Measurements from ENCODE around the gene HMGN4.

The HMGN4 gene

GRCh38 chr6:26537846-26538571 lies at the start of gene HMGN4:
HMGN4 (plus strand) TSS chr6:26538366; CDS start chr6:26545207, 6,841 bp downstream.
- Histone ChIP-seq H3K27me3 (ENCODE audit: insufficient read depth, low read length) (no peaks in the 10 kb centered on the region), H3K79me2 (ENCODE audit: control insufficient read depth, insufficient read depth, low read length, unreplicated experiment) (peaks cover 44% of the 10 kb centered on the region), H3K27ac (ENCODE audit: low read depth, low read length) (peak within 1 kb of the TSS; percentile 95), H3K4me3 (ENCODE audit: low read depth, low read length) (peak within 1 kb of the TSS; percentile 89), H2AFZ (ENCODE audit: low read length, unreplicated experiment) (peak within 1 kb of the TSS; percentile 91), H3K4me1 (ENCODE audit: control insufficient read depth, insufficient read depth, low read length, unreplicated experiment) (peaks cover 16% of the 10 kb centered on the region), H3K36me3 (ENCODE audit: insufficient read depth, low read length) (peaks cover 4% of the 10 kb centered on the region)

- Histone ChIP-seq H2AFZ (ENCODE audit: low read length, unreplicated experiment) (no peak overlapping the region), H3K27ac (ENCODE audit: low read depth, low read length) (no peak overlapping the region), H3K27me3 (ENCODE audit: insufficient read depth, low read length) (no peaks in the 10 kb centered on the region), H3K4me1 (ENCODE audit: control insufficient read depth, insufficient read depth, low read length, unreplicated experiment) (no peaks in the 10 kb centered on the region), H3K4me3 (ENCODE audit: low read depth, low read length) (no peak overlapping the region), H3K36me3 (ENCODE audit: insufficient read depth, low read length) (no peaks in the 10 kb centered on the region), H3K79me2 (ENCODE audit: control insufficient read depth, insufficient read depth, low read length, unreplicated experiment) (no peaks in the 10 kb centered on the region)
These were observed 47.9 kb upstream of the HMGN4 start for GRCh38 chr6:26489996-26490964.

GRCh38 chr6:26491604-26492003 lies 46.6 kb upstream of the HMGN4 start:
- Histone ChIP-seq H3K4me3 (ENCODE audit: low read depth, low read length) (no peak overlapping the region), H3K4me1 (ENCODE audit: control insufficient read depth, insufficient read depth, low read length, unreplicated experiment) (no peaks in the 10 kb centered on the region), H3K36me3 (ENCODE audit: insufficient read depth, low read length) (no peaks in the 10 kb centered on the region), H2AFZ (ENCODE audit: low read length, unreplicated experiment) (no peak overlapping the region), H3K27ac (ENCODE audit: low read depth, low read length) (no peak overlapping the region), H3K79me2 (ENCODE audit: control insufficient read depth, insufficient read depth, low read length, unreplicated experiment) (no peaks in the 10 kb centered on the region), H3K27me3 (ENCODE audit: insufficient read depth, low read length) (no peaks in the 10 kb centered on the region)

- Histone ChIP-seq H3K4me1 (ENCODE audit: control insufficient read depth, insufficient read depth, low read length, unreplicated experiment) (no peaks in the 10 kb centered on the region), H3K27me3 (ENCODE audit: insufficient read depth, low read length) (no peaks in the 10 kb centered on the region), H3K36me3 (ENCODE audit: insufficient read depth, low read length) (no peaks in the 10 kb centered on the region), H3K79me2 (ENCODE audit: control insufficient read depth, insufficient read depth, low read length, unreplicated experiment) (no peaks in the 10 kb centered on the region), H2AFZ (ENCODE audit: low read length, unreplicated experiment) (no peak overlapping the region), H3K27ac (ENCODE audit: low read depth, low read length) (no peak overlapping the region), H3K4me3 (ENCODE audit: low read depth, low read length) (no peak overlapping the region)
These were observed 44.9 kb upstream of the HMGN4 start for GRCh38 chr6:26493258-26493657.

GRCh38 chr6:26494117-26494516 lies 44.0 kb upstream of the HMGN4 start:
- H2AFZ ChIP-seq (ENCODE audit: low read length, unreplicated experiment), result no peak overlapping the region
- H3K4me1 ChIP-seq (ENCODE audit: control insufficient read depth, insufficient read depth, low read length, unreplicated experiment), result no peaks in the 10 kb centered on the region
- H3K27ac ChIP-seq (ENCODE audit: low read depth, low read length), result no peak overlapping the region

GRCh38 chr6:26495281-26495680 lies 42.9 kb upstream of the HMGN4 start:
- Histone ChIP-seq H3K4me1 (ENCODE audit: control insufficient read depth, insufficient read depth, low read length, unreplicated experiment) (no peaks in the 10 kb centered on the region), H3K27ac (ENCODE audit: low read depth, low read length) (no peak overlapping the region), H3K27me3 (ENCODE audit: insufficient read depth, low read length) (no peaks in the 10 kb centered on the region), H2AFZ (ENCODE audit: low read length, unreplicated experiment) (no peak overlapping the region), H3K4me3 (ENCODE audit: low read depth, low read length) (no peak overlapping the region), H3K79me2 (ENCODE audit: control insufficient read depth, insufficient read depth, low read length, unreplicated experiment) (no peaks in the 10 kb centered on the region), H3K36me3 (ENCODE audit: insufficient read depth, low read length) (no peaks in the 10 kb centered on the region)

More at GRCh38 chr6:26494117-26494516, 44.0 kb upstream of the HMGN4 start:
- Histone ChIP-seq H3K36me3 (ENCODE audit: insufficient read depth, low read length) (no peaks in the 10 kb centered on the region), H3K27me3 (ENCODE audit: insufficient read depth, low read length) (no peaks in the 10 kb centered on the region), H3K79me2 (ENCODE audit: control insufficient read depth, insufficient read depth, low read length, unreplicated experiment) (no peaks in the 10 kb centered on the region), H3K4me3 (ENCODE audit: low read depth, low read length) (no peak overlapping the region)

- Histone ChIP-seq H3K27ac (ENCODE audit: low read depth, low read length) (no peak overlapping the region), H2AFZ (ENCODE audit: low read length, unreplicated experiment) (no peak overlapping the region), H3K36me3 (ENCODE audit: insufficient read depth, low read length) (no peaks in the 10 kb centered on the region), H3K4me3 (ENCODE audit: low read depth, low read length) (no peak overlapping the region), H3K4me1 (ENCODE audit: control insufficient read depth, insufficient read depth, low read length, unreplicated experiment) (no peaks in the 10 kb centered on the region), H3K27me3 (ENCODE audit: insufficient read depth, low read length) (peaks cover 19% of the 10 kb centered on the region), H3K79me2 (ENCODE audit: control insufficient read depth, insufficient read depth, low read length, unreplicated experiment) (no peaks in the 10 kb centered on the region)
These were observed 40.6 kb upstream of the HMGN4 start for GRCh38 chr6:26497610-26498009.

GRCh38 chr6:26500102-26500501 lies 38.1 kb upstream of the HMGN4 start, which contains the start of gene BTN1A1:
BTN1A1 (plus strand) TSS chr6:26500303; CDS start chr6:26501287, 984 bp downstream.
- no peak within 1 kb of the TSS for H2AFZ ChIP-seq (ENCODE audit: low read length, unreplicated experiment)
- H3K36me3 ChIP-seq (ENCODE audit: insufficient read depth, low read length), result no peaks in the 10 kb centered on the region
- peaks cover 38% of the 10 kb centered on the region for H3K27me3 ChIP-seq (ENCODE audit: insufficient read depth, low read length)
- no peak within 1 kb of the TSS for H3K4me3 ChIP-seq (ENCODE audit: low read depth, low read length)
- H3K4me1 ChIP-seq (ENCODE audit: control insufficient read depth, insufficient read depth, low read length, unreplicated experiment), result no peaks in the 10 kb centered on the region
- H3K27ac ChIP-seq (ENCODE audit: low read depth, low read length), result no peak within 1 kb of the TSS
- no peaks in the 10 kb centered on the region for H3K79me2 ChIP-seq (ENCODE audit: control insufficient read depth, insufficient read depth, low read length, unreplicated experiment)

- Histone ChIP-seq H3K79me2 (ENCODE audit: control insufficient read depth, insufficient read depth, low read length, unreplicated experiment) (no peaks in the 10 kb centered on the region), H3K27ac (ENCODE audit: low read depth, low read length) (no peak overlapping the region), H2AFZ (ENCODE audit: low read length, unreplicated experiment) (peak overlapping the region; percentile 54), H3K4me1 (ENCODE audit: control insufficient read depth, insufficient read depth, low read length, unreplicated experiment) (no peaks in the 10 kb centered on the region), H3K4me3 (ENCODE audit: low read depth, low read length) (peak overlapping the region; percentile 74), H3K36me3 (ENCODE audit: insufficient read depth, low read length) (no peaks in the 10 kb centered on the region), H3K27me3 (ENCODE audit: insufficient read depth, low read length) (peaks cover 40% of the 10 kb centered on the region)
These were observed 36.6 kb upstream of the HMGN4 start for GRCh38 chr6:26501482-26501986.

- H3K27ac ChIP-seq (ENCODE audit: low read depth, low read length), result no peak overlapping the region
- H3K79me2 ChIP-seq (ENCODE audit: control insufficient read depth, insufficient read depth, low read length, unreplicated experiment), result no peaks in the 10 kb centered on the region
- H3K36me3 ChIP-seq (ENCODE audit: insufficient read depth, low read length), result no peaks in the 10 kb centered on the region
- peak overlapping the region; percentile 74; the same call in 1 of the 2 replicates for H3K4me3 ChIP-seq (ENCODE audit: low read depth, low read length)
- H3K4me1 ChIP-seq (ENCODE audit: control insufficient read depth, insufficient read depth, low read length, unreplicated experiment), result no peaks in the 10 kb centered on the region
- no peak overlapping the region for H2AFZ ChIP-seq (ENCODE audit: low read length, unreplicated experiment)
- peaks cover 40% of the 10 kb centered on the region for H3K27me3 ChIP-seq (ENCODE audit: insufficient read depth, low read length)
These were observed 36.0 kb upstream of the HMGN4 start for GRCh38 chr6:26502165-26502564.
